OCI-LY1 (cell line): Measurements from ENCODE around the gene NABP1.

Experiments used
- H2AFZ ChIP-seq: fragments of 200-600 bp; sonication (generic), shearing (Covaris generic); 2 replicates; pipeline ENCODE4 v1.6.0; 2014; ENCODE audit warnings: antibody characterized with exemption, mild to moderate bottlenecking, low read length
- H3F3A ChIP-seq: fragments of 200-600 bp; sonication (generic), shearing (Covaris generic); 2 replicates; pipeline ENCODE4 v1.6.0; 2014; ENCODE audit warnings: mild to moderate bottlenecking, antibody characterized with exemption, low read length, moderate library complexity; ENCODE audit not compliant: insufficient read depth
- H3K27ac ChIP-seq: fragments of 200-600 bp; sonication (generic); 2 replicates; pipeline ENCODE4 v1.5.1; 2014; ENCODE audit warnings: low read length, mixed run types, mild to moderate bottlenecking, low read depth; ENCODE audit not compliant: poor library complexity, severe bottlenecking
- H3K27me3 ChIP-seq: fragments of 200-600 bp; sonication (generic); 2 replicates; pipeline ENCODE4 v1.6.0; 2014; ENCODE audit warnings: antibody characterized with exemption, mild to moderate bottlenecking, low read length, moderate library complexity; ENCODE audit not compliant: insufficient read depth
- H3K36me3 ChIP-seq: fragments of 200-600 bp; sonication (generic); 2 replicates; pipeline ENCODE4 v1.6.1; 2014; ENCODE audit warnings: mild to moderate bottlenecking, antibody characterized with exemption, low read length, moderate library complexity, mixed read lengths; ENCODE audit not compliant: insufficient read depth
- H3K4me1 ChIP-seq: fragments of 200-600 bp; sonication (generic); 2 replicates; pipeline ENCODE4 v1.5.1; 2014; ENCODE audit warnings: mild to moderate bottlenecking, low read length, moderate library complexity; ENCODE audit not compliant: insufficient read depth, severe bottlenecking
- H3K4me2 ChIP-seq: fragments of 200-600 bp; sonication (generic), shearing (Covaris generic); 2 replicates; pipeline ENCODE4 v1.6.1; 2014; ENCODE audit warnings: low read length
- H3K4me3 ChIP-seq: fragments of 200-600 bp; sonication (generic); 2 replicates; pipeline ENCODE4 v1.5.1; 2014; ENCODE audit warnings: low read length, low read depth, mild to moderate bottlenecking, mixed read lengths; ENCODE audit not compliant: poor library complexity, severe bottlenecking
- H3K79me2 ChIP-seq: fragments of 200-600 bp; shearing (Covaris generic); 2 replicates; pipeline ENCODE4 v1.6.1; 2016; ENCODE audit warnings: mixed run types, low read length, mixed read lengths; ENCODE audit not compliant: insufficient read depth
- H3K9ac ChIP-seq: fragments of 200-600 bp; sonication (generic), shearing (Covaris generic); 2 replicates; pipeline ENCODE4 v1.6.1; 2014; ENCODE audit warnings: mild to moderate bottlenecking, low read length, mixed read lengths
- H3K9me2 ChIP-seq: fragments of 200-600 bp; sonication (generic), shearing (Covaris generic); 2 replicates; pipeline ENCODE4 v1.6.1; 2014; ENCODE audit warnings: low read depth, mild to moderate bottlenecking, low read length, mixed read lengths
- H3K9me3 ChIP-seq: fragments of 200-600 bp; shearing (Covaris generic); 2 replicates; pipeline ENCODE4 v1.6.1; 2014; ENCODE audit warnings: low read length, mixed read lengths
- H4K20me1 ChIP-seq: fragments of 200-600 bp; sonication (generic), shearing (Covaris generic); 2 replicates; pipeline ENCODE4 v1.6.0; 2016; ENCODE audit warnings: mild to moderate bottlenecking, low read length; ENCODE audit not compliant: insufficient read depth
- CTCF ChIP-seq: fragments of 200-600 bp; sonication (generic), shearing (Covaris generic); IDR thresholded peaks from 2 replicates; pipeline ENCODE4 v1.5.1; 2017; ENCODE audit warnings: mild to moderate bottlenecking, antibody characterized with exemption, low read length, moderate library complexity, mixed read lengths
- EZH2 ChIP-seq: fragments of 200-600 bp; sonication (generic), shearing (Covaris generic); IDR thresholded peaks from 2 replicates; pipeline ENCODE4 v1.8.0; 2017; ENCODE audit warnings: borderline replicate concordance, mixed run types, mild to moderate bottlenecking, antibody characterized with exemption, low read length, moderate library complexity, mixed read lengths

The NABP1 gene

GRCh38 chr2:191696001-191696400 lies 18.1 kb downstream of the NABP1 start:
- no peak overlapping the region for H3K9ac ChIP-seq
- H3K9me2 ChIP-seq: no peaks in the 10 kb centered on the region
- H3F3A ChIP-seq: no peaks in the 10 kb centered on the region
- H3K4me3 ChIP-seq: no peak overlapping the region
- H2AFZ ChIP-seq: no peak overlapping the region
- TF ChIP-seq CTCF (no peak), EZH2 (no peak)
- H3K36me3 ChIP-seq: no peaks in the 10 kb centered on the region
- no peak overlapping the region for H3K27ac ChIP-seq
- no peaks in the 10 kb centered on the region for H3K9me3 ChIP-seq
- H3K4me2 ChIP-seq: no peak overlapping the region
- H3K79me2 ChIP-seq: no peaks in the 10 kb centered on the region
- no peaks in the 10 kb centered on the region for H3K27me3 ChIP-seq
- no peaks in the 10 kb centered on the region for H3K4me1 ChIP-seq
- no peaks in the 10 kb centered on the region for H4K20me1 ChIP-seq

- Histone ChIP-seq H3K9me2 (no peaks in the 10 kb centered on the region), H3K27ac (no peak overlapping the region)
These were observed 19.0 kb downstream of the NABP1 start for GRCh38 chr2:191696966-191697365.

GRCh38 chr2:191697870-191698269 lies 19.9 kb downstream of the NABP1 start:
- Histone ChIP-seq H3K27me3 (no peaks in the 10 kb centered on the region), H3K9me3 (no peaks in the 10 kb centered on the region), H3K4me1 (no peaks in the 10 kb centered on the region), H3K27ac (no peak overlapping the region), H3F3A (no peaks in the 10 kb centered on the region), H3K36me3 (no peaks in the 10 kb centered on the region), H3K9ac (no peak overlapping the region), H2AFZ (no peak overlapping the region), H3K9me2 (no peaks in the 10 kb centered on the region), H3K4me3 (no peak overlapping the region), H3K4me2 (no peak overlapping the region), H4K20me1 (no peaks in the 10 kb centered on the region), H3K79me2 (no peaks in the 10 kb centered on the region)
- no peak for TF ChIP-seq CTCF
- no peak for TF ChIP-seq EZH2

More at GRCh38 chr2:191696966-191697365, 19.0 kb downstream of the NABP1 start:
- no peaks in the 10 kb centered on the region for H3F3A ChIP-seq
- no peaks in the 10 kb centered on the region for H4K20me1 ChIP-seq
- no peaks in the 10 kb centered on the region for H3K9me3 ChIP-seq
- no peaks in the 10 kb centered on the region for H3K4me1 ChIP-seq
- H2AFZ ChIP-seq: no peak overlapping the region
- no peak overlapping the region for H3K4me2 ChIP-seq
- no peak overlapping the region for H3K4me3 ChIP-seq
- H3K9ac ChIP-seq: no peak overlapping the region
- no peaks in the 10 kb centered on the region for H3K36me3 ChIP-seq
- H3K27me3 ChIP-seq: no peaks in the 10 kb centered on the region
- H3K79me2 ChIP-seq: no peaks in the 10 kb centered on the region
- TF ChIP-seq EZH2 (no peak), CTCF (no peak)
